Right lobe of liver (tissue), 6 donors: ENCODE data around the gene PDCD2L. TPM values are rescaled to one million over a fixed set of nuclear protein-coding genes. Genes with fewer than 3 reads are reported as not detected.

Experiments
- ATAC-seq, 4 donors: fragments of 200-7000 bp; cut with Tn5 transposase; one replicate each; pipeline ENCODE4 v1.9.1; 2020; ENCODE audit warnings: mild to moderate bottlenecking in 4 of 4, moderate library complexity in 4 of 4
- DNase-seq, 3 donors: peaks; one replicate each; pipeline ENCODE4 v3.0.0-alpha.2; 2020
- H3K27ac ChIP-seq, 3 donors: fragments of 200-600 bp; one replicate each; pipeline ENCODE4 v1.8.0; 2022
- H3K27me3 ChIP-seq, 2 donors: fragments of 200-600 bp; one replicate each; pipeline ENCODE4 v1.8.0; 2022
- H3K36me3 ChIP-seq, 4 donors: fragments of 200-600 bp; sonication (generic) in 1 of 4; one replicate each; pipeline versions ENCODE4 v1.5.1 to v1.8.0; 2017 to 2022; ENCODE audit warnings: control low read depth in 1 of 4
- H3K4me1 ChIP-seq, 4 donors: fragments of 200-600 bp; sonication (generic) in 1 of 4; one replicate each; pipeline versions ENCODE4 v1.5.1 to v1.8.0; 2017 to 2022; ENCODE audit warnings: control low read depth in 1 of 4
- H3K4me3 ChIP-seq, 3 donors: fragments of 200-600 bp; one replicate each; pipeline ENCODE4 v1.8.0; 2022
- H3K9me3 ChIP-seq, 4 donors: fragments of 200-600 bp; sonication (generic) in 1 of 4; one replicate each; pipeline versions ENCODE4 v1.5.1 to v1.8.0; 2017 to 2022; ENCODE audit warnings: control low read depth in 1 of 4
- CTCF ChIP-seq, 4 donors: fragments of 200-600 bp in 3 of 4; fragments of 450-650 bp in 1 of 4; IDR thresholded peaks; one replicate each; pipeline versions ENCODE4 v1.5.1 to v1.8.0; 2016 to 2022; ENCODE audit warnings: antibody characterized with exemption in 4 of 4, mild to moderate bottlenecking in 2 of 4
- POLR2A ChIP-seq: fragments of 450-650 bp; IDR thresholded peaks from one replicate; pipeline ENCODE4 v1.6.1; 2017; ENCODE audit warnings: antibody characterized with exemption, mild to moderate bottlenecking
- WGBS: methylation state at CpG from one replicate; pipeline ENCODE4 v1.1.6; 2018; ENCODE audit warnings: low coverage, low lambda C conversion rate; ENCODE audit not compliant: insufficient coverage; ENCODE audit errors: missing lambda C conversion rate; 5-methylcytosine and 5-hydroxymethylcytosine counted together
- intact Hi-C, 2 donors: fragments of 100-400 bp; cut with DNase I; formaldehyde crosslinking; loops; one replicate each; pipeline versions ENCODE4 v1.11.2 to v1.14.1; 2022
- total RNA-seq, 6 experiments: library from RNA; depleted of rRNA in 2 of 6; stranded (reverse); fragments of >200 nt in 2 of 6; fragmentation: NEBNext Ultra II Directional in 3 of 6; extraction: Animal tissue kit (Norgen Biotek cat#: 25700) in 3 of 6; gene quantifications; one replicate each; pipeline versions ENCODE4 v1.1.0 to v1.2.4, GENCODE V29; 2016 to 2023
- donor health status: DM: no; HTN: yes; CAD: no.
- donor health status: DM: no; HTN: no; CAD: no.
- donor health status: DM: no; HTN: no; CAD: no.
- donor health status: DM: no; HTN: yes; CAD: no.
- donor health status: DM: no; HTN: yes; CAD: no.

PDCD2L gene
- total RNA-seq, 6 experiments from 2014 or later, result 3.0 to 13.4 (median 4.5) TPM

- ATAC-seq, result peak; percentile 60 to 80 (median 73)
- no peaks in the 10 kb centered on the region for H3K27me3 ChIP-seq
- intact Hi-C loops, result no loop called here
These were observed 24.5 kb downstream of the PDCD2L start for GRCh38 chr19:34428549-34429285.

GRCh38 chr19:34429553-34429952 is 25.4 kb downstream of the PDCD2L start:
- H3K36me3 ChIP-seq, result peaks cover 0 to 12% (median 3%) of the 10 kb centered on the region in 4 donors
- H3K4me3 ChIP-seq, result peak overlapping the region; percentile 85 to 96 (median 89)
- ATAC-seq (no peak), DNase-seq (no peak)
- no peaks in the 10 kb centered on the region for H3K27me3 ChIP-seq
- intact Hi-C loops, result no loop called here
- no peaks in the 10 kb centered on the region for H3K9me3 ChIP-seq
- peaks cover 0 to 18% (median 4%) of the 10 kb centered on the region in 4 donors for H3K4me1 ChIP-seq
- no peak for TF ChIP-seq CTCF (IDR thresholded peaks at IDR 0.05)
- no peak for TF ChIP-seq POLR2A
- H3K27ac ChIP-seq, result no peak overlapping the region
- 72% methylated on average over 9 of the region's 9 CpGs for WGBS

More at GRCh38 chr19:34428549-34429285, 24.5 kb downstream of the PDCD2L start:
- H3K4me3 ChIP-seq, result peak overlapping the region; percentile 85 to 96 (median 89)
- DNase-seq, result peak; percentile 52 to 57 (median 53)
- H3K27ac ChIP-seq, result peak overlapping the region; percentile 69 to 86 (median 83)
- 1% methylated on average over 20 of the region's 68 CpGs for WGBS
- H3K4me1 ChIP-seq, result peaks cover 0 to 18% (median 4%) of the 10 kb centered on the region in 4 donors
- H3K36me3 ChIP-seq, result peaks cover 0 to 4% (median 0%) of the 10 kb centered on the region in 4 donors
- TF ChIP-seq POLR2A, result no peak
- TF ChIP-seq CTCF (IDR thresholded peaks at IDR 0.05), result no peak
- no peaks in the 10 kb centered on the region for H3K9me3 ChIP-seq

- Histone ChIP-seq H3K27me3 (no peaks in the 10 kb centered on the region), H3K27ac (no peak overlapping the region), H3K4me1 (peaks cover 0 to 18% (median 4%) of the 10 kb centered on the region in 4 donors), H3K9me3 (no peaks in the 10 kb centered on the region), H3K36me3 (peaks cover 0 to 27% (median 6%) of the 10 kb centered on the region in 4 donors), H3K4me3 (no peak overlapping the region)
- DNase-seq, result no peak
- 26% methylated on average over 5 of the region's 6 CpGs for WGBS
- peak; percentile 38 to 65 (median 54) for TF ChIP-seq CTCF (IDR thresholded peaks at IDR 0.05)
- TF ChIP-seq POLR2A, result no peak
- peak in 1 of 4 donors; percentile 27 for ATAC-seq
- intact Hi-C loops, result no loop called here
These were observed 26.8 kb downstream of the PDCD2L start for GRCh38 chr19:34430738-34431625.

DNA sequence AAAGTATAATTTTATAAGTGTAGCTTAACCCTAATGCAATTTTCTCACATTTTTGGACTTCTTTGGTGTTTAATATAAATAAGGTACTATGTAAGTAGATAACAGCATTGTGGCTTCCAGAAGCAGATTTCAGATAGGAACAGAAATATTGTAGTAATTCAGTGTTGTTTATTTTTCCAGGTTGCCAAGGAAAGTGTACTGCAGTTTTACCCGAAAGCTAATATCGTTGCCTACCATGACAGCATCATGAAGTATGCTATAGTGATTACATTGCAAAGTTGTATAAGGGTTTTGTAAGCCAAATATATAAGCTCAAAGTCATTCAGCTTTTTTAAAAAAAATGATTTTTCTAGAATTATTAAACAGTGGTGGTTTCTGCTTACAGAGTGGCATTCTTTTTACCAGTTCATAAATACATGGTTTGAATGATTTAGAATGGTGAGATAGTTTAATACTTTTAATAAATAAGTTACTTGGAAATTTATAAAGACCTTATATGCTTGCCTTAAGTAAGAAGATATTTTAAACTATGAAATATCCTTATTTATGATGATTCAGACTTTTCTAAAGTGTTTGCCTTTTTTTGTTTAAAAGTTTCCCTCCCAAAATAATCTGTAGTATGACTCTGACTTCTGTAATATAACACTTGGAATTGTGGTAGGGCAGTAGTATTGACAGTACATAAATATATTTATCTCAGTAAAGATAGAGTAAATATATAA is 27.6 kb downstream of the PDCD2L start:
- intact Hi-C loops, result no loop called here
- no peaks in the 10 kb centered on the region for H3K9me3 ChIP-seq
- ATAC-seq, result no peak
- H3K36me3 ChIP-seq, result peaks cover 0 to 35% (median 6%) of the 10 kb centered on the region in 4 donors
- no peak overlapping the region for H3K27ac ChIP-seq
- no peaks in the 10 kb centered on the region for H3K27me3 ChIP-seq
- H3K4me3 ChIP-seq, result no peak overlapping the region
- TF ChIP-seq POLR2A (no peak), CTCF (IDR thresholded peaks at IDR 0.05) (no peak)
- peaks cover 0 to 18% (median 4%) of the 10 kb centered on the region in 4 donors for H3K4me1 ChIP-seq
- no peak for DNase-seq
- WGBS, result 60% methylated on average over 2 of the region's 2 CpGs
